MM.1S (cell line): Measurements from ENCODE around the gene MITF.
"Not testable (repeated sequence)": the region's sequence is repeated elsewhere in the genome, so short reads cannot be mapped to it uniquely, and the experiment has no call there.

Experiments used
- DNase-seq: peaks from one replicate; pipeline ENCODE4 v3.0.0-alpha.2; 2015
- H2AFZ ChIP-seq: fragments of 300-600 bp; sonication (generic); 2 replicates; pipeline ENCODE4 v1.6.0; 2016; ENCODE audit warnings: antibody characterized with exemption, low read length
- H3F3A ChIP-seq: fragments of 300-600 bp; sonication (generic); 2 replicates; pipeline ENCODE4 v1.6.1; 2016; ENCODE audit warnings: mild to moderate bottlenecking, antibody characterized with exemption, low read length, moderate library complexity, mixed read lengths; ENCODE audit not compliant: insufficient read depth
- H3K27ac ChIP-seq: fragments of 300-600 bp; sonication (generic); 2 replicates; pipeline ENCODE4 v1.5.1; 2016; ENCODE audit warnings: mild to moderate bottlenecking, low read length
- H3K27me3 ChIP-seq: fragments of 300-600 bp; sonication (generic); replicated peaks from 2 replicates; pipeline ENCODE4 v1.6.0; 2016; ENCODE audit warnings: low read length; ENCODE audit not compliant: insufficient read depth
- H3K36me3 ChIP-seq: fragments of 300-600 bp; sonication (generic); replicated peaks from 2 replicates; pipeline ENCODE4 v1.6.1; 2016; ENCODE audit warnings: mild to moderate bottlenecking, low read length, mixed read lengths; ENCODE audit not compliant: insufficient read depth
- H3K4me1 ChIP-seq: fragments of 300-600 bp; sonication (generic); 2 replicates; pipeline ENCODE4 v1.6.1; 2016; ENCODE audit warnings: low read length, mixed read lengths
- H3K4me2 ChIP-seq: fragments of 300-600 bp; sonication (generic); 2 replicates; pipeline ENCODE4 v1.6.0; 2016; ENCODE audit warnings: low read depth, low read length
- H3K4me3 ChIP-seq: fragments of 300-600 bp; sonication (generic); 2 replicates; pipeline ENCODE4 v1.5.1; 2016; ENCODE audit warnings: low read length, mixed read lengths
- H3K79me2 ChIP-seq: fragments of 300-600 bp; sonication (generic); 2 replicates; pipeline ENCODE4 v1.6.1; 2016; ENCODE audit warnings: mixed run types, low read length, mixed read lengths
- H3K9ac ChIP-seq: fragments of 300-600 bp; sonication (generic); 2 replicates; pipeline ENCODE4 v1.6.1; 2016; ENCODE audit warnings: low read length, mixed read lengths
- H3K9me2 ChIP-seq: fragments of 300-600 bp; sonication (generic); replicated peaks from 2 replicates; pipeline ENCODE4 v1.6.1; 2016; ENCODE audit warnings: mild to moderate bottlenecking, low read length, mixed read lengths; ENCODE audit not compliant: insufficient read depth
- H3K9me3 ChIP-seq: fragments of 300-600 bp; sonication (generic); replicated peaks from 2 replicates; pipeline ENCODE4 v1.6.1; 2016; ENCODE audit warnings: mild to moderate bottlenecking, low read length, mixed read lengths; ENCODE audit not compliant: insufficient read depth
- H4K20me1 ChIP-seq: fragments of 300-600 bp; sonication (generic); 2 replicates; pipeline ENCODE4 v1.6.1; 2016; ENCODE audit warnings: mild to moderate bottlenecking, low read length, moderate library complexity, mixed read lengths; ENCODE audit not compliant: insufficient read depth
- EZH2 ChIP-seq: fragments of 300-600 bp; sonication (generic); optimal IDR thresholded peaks from 2 replicates; pipeline ENCODE3; 2017; ENCODE audit warnings: low read depth, mild to moderate bottlenecking, antibody characterized with exemption, low read length, mixed read lengths
- EZH2phosphoT487 ChIP-seq: fragments of 300-600 bp; sonication (generic); IDR thresholded peaks from 2 replicates; pipeline ENCODE4 v1.6.1; 2018; ENCODE audit warnings: antibody characterized with exemption, low read length
- TF ChIP-seq, protein P1 (sequence below): fragments of 300-600 bp; sonication (generic); IDR thresholded peaks from 2 replicates; pipeline ENCODE4 v1.5.1; 2016; ENCODE audit warnings: antibody characterized with exemption, low read length, mixed read lengths

Gene MITF

DNA sequence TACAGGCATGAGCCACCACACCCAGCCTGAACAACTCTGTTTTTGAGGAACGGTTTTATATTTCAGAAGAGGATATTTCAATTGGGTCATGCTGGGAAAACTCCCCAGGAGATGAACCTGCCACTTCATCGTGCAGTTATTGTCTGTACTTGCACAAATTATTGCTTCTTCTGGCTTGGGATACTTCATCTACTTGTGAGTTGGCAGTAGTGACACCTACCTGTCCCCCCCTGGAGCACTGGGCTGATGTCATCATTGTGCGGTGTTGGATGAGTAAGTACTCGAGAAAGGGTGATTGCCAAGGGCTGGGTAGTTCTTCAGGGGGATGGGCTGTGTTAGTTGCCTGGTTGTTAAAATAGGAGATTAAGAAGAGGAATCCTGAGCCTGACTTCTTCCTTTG is 175.1 kb downstream of the MITF start:
- Histone ChIP-seq H3K4me2 (no peak overlapping the region), H3K27me3 (no peaks in the 10 kb centered on the region), H4K20me1 (no peaks in the 10 kb centered on the region), H3K4me1 (no peaks in the 10 kb centered on the region), H2AFZ (no peak overlapping the region), H3K4me3 (no peak overlapping the region), H3K27ac (no peak overlapping the region), H3K9me3 (no peaks in the 10 kb centered on the region), H3K36me3 (no peaks in the 10 kb centered on the region), H3K9me2 (no peaks in the 10 kb centered on the region), H3K79me2 (no peaks in the 10 kb centered on the region), H3F3A (no peaks in the 10 kb centered on the region), H3K9ac (no peak overlapping the region)
- TF ChIP-seq EZH2 (no peak), EZH2phosphoT487 (no peak)
- TF ChIP-seq, protein P1, sequence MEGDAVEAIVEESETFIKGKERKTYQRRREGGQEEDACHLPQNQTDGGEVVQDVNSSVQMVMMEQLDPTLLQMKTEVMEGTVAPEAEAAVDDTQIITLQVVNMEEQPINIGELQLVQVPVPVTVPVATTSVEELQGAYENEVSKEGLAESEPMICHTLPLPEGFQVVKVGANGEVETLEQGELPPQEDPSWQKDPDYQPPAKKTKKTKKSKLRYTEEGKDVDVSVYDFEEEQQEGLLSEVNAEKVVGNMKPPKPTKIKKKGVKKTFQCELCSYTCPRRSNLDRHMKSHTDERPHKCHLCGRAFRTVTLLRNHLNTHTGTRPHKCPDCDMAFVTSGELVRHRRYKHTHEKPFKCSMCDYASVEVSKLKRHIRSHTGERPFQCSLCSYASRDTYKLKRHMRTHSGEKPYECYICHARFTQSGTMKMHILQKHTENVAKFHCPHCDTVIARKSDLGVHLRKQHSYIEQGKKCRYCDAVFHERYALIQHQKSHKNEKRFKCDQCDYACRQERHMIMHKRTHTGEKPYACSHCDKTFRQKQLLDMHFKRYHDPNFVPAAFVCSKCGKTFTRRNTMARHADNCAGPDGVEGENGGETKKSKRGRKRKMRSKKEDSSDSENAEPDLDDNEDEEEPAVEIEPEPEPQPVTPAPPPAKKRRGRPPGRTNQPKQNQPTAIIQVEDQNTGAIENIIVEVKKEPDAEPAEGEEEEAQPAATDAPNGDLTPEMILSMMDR: no peak
- no peak for DNase-seq

DNA sequence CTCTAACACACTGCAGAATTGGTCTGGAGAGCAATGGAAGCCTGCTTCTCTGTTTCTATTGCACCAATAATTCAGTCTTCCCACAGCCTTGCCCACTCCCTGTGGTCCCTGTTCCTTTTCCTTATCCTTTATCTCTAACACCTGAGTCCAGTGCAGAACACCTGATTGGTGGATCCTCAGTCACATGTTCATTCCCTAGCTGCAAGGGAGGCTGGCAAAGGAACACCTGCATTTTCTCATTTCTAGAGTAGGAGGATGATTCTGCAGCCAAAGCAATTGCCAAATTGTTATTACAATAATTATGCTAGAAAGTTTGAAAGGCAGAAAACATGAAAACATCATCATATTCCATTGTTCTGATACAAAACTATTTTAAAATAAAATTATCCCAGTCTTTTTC is 176.5 kb downstream of the MITF start:
- TF ChIP-seq EZH2phosphoT487: no peak
- TF ChIP-seq, protein P1: no peak
- TF ChIP-seq EZH2: no peak
- Histone ChIP-seq H3K4me2 (no peak overlapping the region), H3K9ac (no peak overlapping the region), H3K4me3 (no peak overlapping the region), H3K4me1 (no peaks in the 10 kb centered on the region), H3K36me3 (no peaks in the 10 kb centered on the region), H3K9me2 (no peaks in the 10 kb centered on the region), H3K27me3 (no peaks in the 10 kb centered on the region), H4K20me1 (no peaks in the 10 kb centered on the region), H2AFZ (no peak overlapping the region), H3K27ac (no peak overlapping the region), H3K79me2 (no peaks in the 10 kb centered on the region), H3K9me3 (no peaks in the 10 kb centered on the region), H3F3A (no peaks in the 10 kb centered on the region)
- no peak for DNase-seq

- H3K4me2 ChIP-seq, H3K9me2 ChIP-seq, H4K20me1 ChIP-seq, H3K27me3 ChIP-seq, DNase-seq, H3K27ac ChIP-seq, H3F3A ChIP-seq, H3K9me3 ChIP-seq, H3K79me2 ChIP-seq, H3K4me3 ChIP-seq, H2AFZ ChIP-seq, H3K9ac ChIP-seq, H3K4me1 ChIP-seq, H3K36me3 ChIP-seq: not testable (repeated sequence)
These were observed 180.7 kb downstream of the MITF start for GRCh38 chr3:69920009-69920408.

DNA sequence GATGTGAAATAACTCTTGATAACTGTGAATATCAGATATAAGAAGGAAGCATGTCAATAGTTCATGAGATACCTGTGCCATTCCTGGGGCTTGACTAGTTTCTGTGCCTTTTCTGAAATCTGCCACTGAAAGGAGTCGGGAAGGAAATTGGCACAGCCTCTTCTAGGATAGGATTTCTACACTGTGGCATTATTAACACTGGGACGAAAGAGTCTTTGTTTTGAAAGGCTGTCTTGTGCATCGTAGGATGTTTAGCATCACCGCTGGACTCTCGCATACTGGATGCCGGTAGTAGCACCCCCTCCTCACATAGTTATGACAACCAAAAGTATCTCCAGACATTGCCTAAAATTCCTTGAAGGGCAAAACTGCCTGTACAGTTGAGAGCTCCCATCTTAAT is 182.4 kb downstream of the MITF start:
- Histone ChIP-seq H3K27ac (no peak overlapping the region), H3K27me3 (no peaks in the 10 kb centered on the region), H2AFZ (no peak overlapping the region), H3K9me3 (no peaks in the 10 kb centered on the region), H3K9ac (no peak overlapping the region), H3K9me2 (no peaks in the 10 kb centered on the region), H3K4me3 (no peak overlapping the region), H3K36me3 (no peaks in the 10 kb centered on the region), H3K4me2 (no peak overlapping the region), H3F3A (no peaks in the 10 kb centered on the region), H3K4me1 (no peaks in the 10 kb centered on the region), H4K20me1 (no peaks in the 10 kb centered on the region), H3K79me2 (no peaks in the 10 kb centered on the region)
- no peak for DNase-seq
- TF ChIP-seq EZH2phosphoT487: no peak
- TF ChIP-seq, protein P1: no peak
- no peak for TF ChIP-seq EZH2
